Activated B cell treated with CpG ODN at 0.5 μM for 24 hours (primary cell): Measurements from ENCODE around the gene MYOF. TPM values are rescaled to one million over a fixed set of nuclear protein-coding genes. Genes with fewer than 3 reads are reported as not detected.

Experiments
- ATAC-seq: fragments of 200-7000 bp; cut with Tn5 transposase; one replicate; pipeline ENCODE4 v1.10.0; 2021; ENCODE audit warnings: low read depth, mild to moderate bottlenecking, moderate library complexity
- CTCF ChIA-PET: fragments of 350-600 bp; sonication (Branson Sonifier 250); formaldehyde crosslinking; loops from one replicate; lab custom pipeline; 2021; ENCODE audit warnings: antibody characterized with exemption; lab: Charles Lee
- POLR2A ChIA-PET: fragments of 350-600 bp; sonication (Branson Sonifier 250); formaldehyde crosslinking; loops from one replicate; lab custom pipeline; 2021; ENCODE audit warnings: antibody characterized with exemption; lab: Charles Lee
- DNase-seq: peaks from one replicate; pipeline ENCODE4 v3.0.0; 2022
- H3K27ac Mint-ChIP-seq: one replicate; pipeline ENCODE4 v1.8.0; 2020; ENCODE audit warnings: mixed read lengths
- H3K27me3 Mint-ChIP-seq: one replicate; pipeline ENCODE4 v1.8.0; 2021; ENCODE audit warnings: mixed read lengths
- H3K36me3 Mint-ChIP-seq: one replicate; pipeline ENCODE4 v1.8.0; 2021; ENCODE audit warnings: low read depth, mixed read lengths
- H3K4me1 Mint-ChIP-seq: one replicate; pipeline ENCODE4 v1.8.0; 2021; ENCODE audit warnings: mixed read lengths
- H3K4me3 Mint-ChIP-seq: one replicate; pipeline ENCODE4 v1.8.0; 2020; ENCODE audit warnings: mild to moderate bottlenecking, mixed read lengths
- H3K9me3 Mint-ChIP-seq: one replicate; pipeline ENCODE4 v1.8.0; 2020; ENCODE audit warnings: mixed read lengths
- CTCF ChIP-seq: fragments of 200-600 bp; IDR thresholded peaks from one replicate; pipeline ENCODE4 v1.8.0; 2022; ENCODE audit warnings: antibody characterized with exemption, mild to moderate bottlenecking
- intact Hi-C: fragments of 100-400 bp; cut with micrococcal nuclease; formaldehyde crosslinking; loops from one replicate; pipeline ENCODE4 v1.15.1; 2024
- total RNA-seq: library from RNA; stranded (reverse); gene quantifications from 2 replicates; pipeline ENCODE4 v1.2.3, GENCODE V29; 2022

Gene MYOF
- total RNA-seq, 1 donor from 2014 or later = 0.09 TPM

- no peaks in the 10 kb centered on the region for H3K36me3 Mint-ChIP-seq
These were observed 68.9 kb downstream of the MYOF start for GRCh38 chr10:93413252-93413689.

GRCh38 chr10:93412801-93413200 is 69.3 kb downstream of the MYOF start:
- DNase-seq (no peak), ATAC-seq (no peak)
- H3K4me3 Mint-ChIP-seq = no peak overlapping the region
- TF ChIP-seq CTCF = no peak
- no peaks in the 10 kb centered on the region for H3K27me3 Mint-ChIP-seq
- intact Hi-C loops = no loop called here
- H3K4me1 Mint-ChIP-seq = peaks cover 17% of the 10 kb centered on the region
- H3K9me3 Mint-ChIP-seq = no peaks in the 10 kb centered on the region
- ChIA-PET POLR2A (no interaction called here), CTCF (no interaction called here)
- no peaks in the 10 kb centered on the region for H3K36me3 Mint-ChIP-seq
- peak overlapping the region; percentile 42 for H3K27ac Mint-ChIP-seq

More at GRCh38 chr10:93413252-93413689, 68.9 kb downstream of the MYOF start:
- TF ChIP-seq CTCF = no peak
- CTCF ChIA-PET = no interaction called here
- POLR2A ChIA-PET = no interaction called here
- Mint-ChIP-seq H3K27me3 (no peaks in the 10 kb centered on the region), H3K4me3 (no peak overlapping the region), H3K9me3 (no peaks in the 10 kb centered on the region), H3K27ac (no peak overlapping the region), H3K4me1 (peaks cover 17% of the 10 kb centered on the region)
- no peak for ATAC-seq
- no peak for DNase-seq
- intact Hi-C loops = no loop called here

GRCh38 chr10:93410697-93411348 is 71.3 kb downstream of the MYOF start:
- CTCF ChIA-PET = no interaction called here
- intact Hi-C loops = no loop called here
- TF ChIP-seq CTCF = no peak
- POLR2A ChIA-PET = no interaction called here
- no peak for DNase-seq
- Mint-ChIP-seq H3K36me3 (no peaks in the 10 kb centered on the region), H3K27ac (no peak overlapping the region), H3K9me3 (no peaks in the 10 kb centered on the region), H3K27me3 (no peaks in the 10 kb centered on the region), H3K4me1 (peaks cover 17% of the 10 kb centered on the region), H3K4me3 (no peak overlapping the region)
- ATAC-seq = no peak

- H3K4me1 Mint-ChIP-seq = peaks cover 17% of the 10 kb centered on the region
- H3K4me3 Mint-ChIP-seq = no peak overlapping the region
- H3K36me3 Mint-ChIP-seq = no peaks in the 10 kb centered on the region
- no peak overlapping the region for H3K27ac Mint-ChIP-seq
- TF ChIP-seq CTCF = no peak
- no peak for DNase-seq
- H3K27me3 Mint-ChIP-seq = no peaks in the 10 kb centered on the region
- ChIA-PET CTCF (interaction anchor here (0.6 kb wide), 1 partner anchor 403 kb away, joined by 4 read pairs; no protein-coding TSS in a partner anchor), POLR2A (no interaction called here)
- intact Hi-C loops = no loop called here
- no peak for ATAC-seq
- no peaks in the 10 kb centered on the region for H3K9me3 Mint-ChIP-seq
These were observed 73.4 kb downstream of the MYOF start for GRCh38 chr10:93408783-93409182.

GRCh38 chr10:93406364-93407145 is 75.6 kb downstream of the MYOF start:
- no peak for TF ChIP-seq CTCF
- DNase-seq (no peak), ATAC-seq (no peak)
- H3K9me3 Mint-ChIP-seq = no peaks in the 10 kb centered on the region
- H3K27ac Mint-ChIP-seq = no peak overlapping the region
- H3K27me3 Mint-ChIP-seq = peaks cover 2% of the 10 kb centered on the region
- ChIA-PET CTCF (no interaction called here), POLR2A (no interaction called here)
- no peaks in the 10 kb centered on the region for H3K36me3 Mint-ChIP-seq
- intact Hi-C loops = no loop called here
- H3K4me1 Mint-ChIP-seq = peaks cover 2% of the 10 kb centered on the region
- H3K4me3 Mint-ChIP-seq = no peak overlapping the region
